ENCODE results near the gene FAM78A. TPM values are rescaled to one million over a fixed set of nuclear protein-coding genes. Genes with fewer than 3 reads are reported as not detected.

The FAM78A gene
- polyA plus RNA-seq, 10 donors: 25.0 to 42.0 (median 29.4) TPM

GRCh38 chr9:131303381-131304321 lies 27.3 kb upstream of the FAM78A start:
- peak in 1 of 3 donors; percentile 63 for DNase-seq

- DNase-seq: peak in 1 of 3 donors; percentile 53
Observed at GRCh38 chr9:131302244-131303075, 26.1 kb upstream of the FAM78A start.

GRCh38 chr9:131300444-131300843 lies 24.1 kb upstream of the FAM78A start:
- no peak for DNase-seq

- DNase-seq: no peak
Observed at GRCh38 chr9:131299961-131300347, 23.6 kb upstream of the FAM78A start.

- DNase-seq: no peak
Observed at GRCh38 chr9:131299346-131299960, 23.1 kb upstream of the FAM78A start.

GRCh38 chr9:131298816-131299215 lies 22.5 kb upstream of the FAM78A start:
- no peak for DNase-seq

GRCh38 chr9:131298341-131298740 lies 22.0 kb upstream of the FAM78A start:
- no peak for DNase-seq

GRCh38 chr9:131297903-131298302 lies 21.6 kb upstream of the FAM78A start:
- no peak for DNase-seq

- DNase-seq: no peak
Observed at GRCh38 chr9:131296906-131297500, 20.7 kb upstream of the FAM78A start.

GRCh38 chr9:131296460-131296859 lies 20.1 kb upstream of the FAM78A start:
- no peak for DNase-seq

GRCh38 chr9:131292937-131293336 lies 16.6 kb upstream of the FAM78A start:
- no peak for DNase-seq

- DNase-seq: no peak
Observed at GRCh38 chr9:131291795-131292315, 15.5 kb upstream of the FAM78A start.

GRCh38 chr9:131290767-131291370 lies 14.6 kb upstream of the FAM78A start:
- no peak for DNase-seq

- peak in 1 of 3 donors; percentile 65 for DNase-seq
Observed at GRCh38 chr9:131290036-131290766, 13.9 kb upstream of the FAM78A start.

- peak; percentile 77 to 90 (median 83) for DNase-seq
Observed at GRCh38 chr9:131289301-131290035, 13.2 kb upstream of the FAM78A start, which contains the start of gene PLPP7. Gene PLPP7, plus strand, starts transcription at chr9:131289723. Its CDS starts 275 bp downstream, at chr9:131289998.

GRCh38 chr9:131288217-131288616 lies 11.9 kb upstream of the FAM78A start:
- DNase-seq: no peak

- DNase-seq: no peak
Observed at GRCh38 chr9:131287359-131287758, 11.0 kb upstream of the FAM78A start.

GRCh38 chr9:131284856-131285255 lies 8.5 kb upstream of the FAM78A start:
- DNase-seq: no peak

- peak; percentile 68 to 76 (median 72) for DNase-seq
Observed at GRCh38 chr9:131282688-131283422, 6.5 kb upstream of the FAM78A start.

Data from muscle of back (tissue), 11 donors.